ENCODE measurements around the gene CDC73. TPM values are rescaled to one million over a fixed set of nuclear protein-coding genes. Genes with fewer than 3 reads are reported as not detected.

Gene CDC73
- total and polyA plus RNA-seq, 10 of the 15 experiments (the other 5 are each of a cell fraction or from before 2014, with no cell fraction given): 10.6 to 43.4 (median 21.7) TPM

DNA sequence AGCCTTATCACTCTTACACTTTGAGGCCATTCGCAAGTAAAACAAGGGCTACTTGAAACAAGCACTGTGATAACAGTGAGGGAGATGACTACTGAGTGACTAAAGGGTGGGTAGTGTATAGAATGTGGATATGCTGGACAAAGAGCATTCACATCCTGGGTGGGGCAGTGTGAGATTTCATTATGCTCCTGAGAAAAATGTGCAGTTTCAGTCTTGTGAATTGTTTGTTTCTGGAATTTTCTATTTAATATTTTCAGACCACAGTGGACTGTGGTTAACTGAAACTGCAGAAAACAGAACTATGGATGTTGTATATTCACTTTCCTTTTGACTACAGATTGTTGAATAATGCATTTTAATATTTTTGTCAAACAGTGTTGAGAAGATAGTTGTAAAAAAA lies 89.7 kb downstream of the CDC73 start (continued):
- TF ChIP-seq USF1 (IDR thresholded peaks at IDR 0.05; ENCODE audit: borderline replicate concordance, extremely low read length, insufficient read depth, low read depth, low read length) (no peak), RAD21 (IDR thresholded peaks at IDR 0.05; ENCODE audit: insufficient read depth, low read depth, low read length) (no peak), EZH2 (IDR thresholded peaks at IDR 0.05; ENCODE audit: borderline replicate concordance, control insufficient read depth, low read depth, low read length) (no peak), RBBP5 (conservative IDR thresholded peaks at IDR 0.05) (no peak), CHD2 (IDR thresholded peaks at IDR 0.05; ENCODE audit: borderline replicate concordance, low read depth, low read length) (no peak), IKZF2 (IDR thresholded peaks at IDR 0.05) (peak; percentile 52 to 57; a peak in 2 of 4 replicates), HDAC6 (IDR thresholded peaks at IDR 0.05; ENCODE audit: unreplicated experiment) (no peak), FOXK2 (IDR thresholded peaks at IDR 0.05) (no peak), RELA (IDR thresholded peaks at IDR 0.05; ENCODE audit: borderline replicate concordance, partially characterized antibody) (no peak), ZNF24 (IDR thresholded peaks at IDR 0.05) (no peak), MTA2 (IDR thresholded peaks at IDR 0.05; ENCODE audit: low read depth) (no peak), NFYA (IDR thresholded peaks at IDR 0.05; ENCODE audit: borderline replicate concordance, low read depth, low read length) (no peak), MEF2A (IDR thresholded peaks at IDR 0.05; ENCODE audit: insufficient read depth, low read depth, low read length) (no peak), NRF1 (conservative IDR thresholded peaks at IDR 0.05; ENCODE audit: low read depth, low read length) (no peak), HDGF (IDR thresholded peaks at IDR 0.05) (no peak), RCOR1 (conservative IDR thresholded peaks at IDR 0.05; ENCODE audit: low read depth, low read length) (no peak), GABPA (IDR thresholded peaks at IDR 0.05; ENCODE audit: low read depth) (no peak), POLR2A (IDR thresholded peaks at IDR 0.05; ENCODE audit: low read depth, low read length) (no peak), EED (IDR thresholded peaks at IDR 0.05; ENCODE audit: low read depth) (peak; percentile 38; the same call in 1 of the 2 replicates), SMAD5 (IDR thresholded peaks at IDR 0.05; ENCODE audit: low read depth) (no peak), POLR2AphosphoS2 (IDR thresholded peaks at IDR 0.05; ENCODE audit: low read depth, low read length) (no peak), NFYB (IDR thresholded peaks at IDR 0.05; ENCODE audit: insufficient read depth, low read depth, low read length) (no peak)
- TF ChIP-seq, protein P1, sequence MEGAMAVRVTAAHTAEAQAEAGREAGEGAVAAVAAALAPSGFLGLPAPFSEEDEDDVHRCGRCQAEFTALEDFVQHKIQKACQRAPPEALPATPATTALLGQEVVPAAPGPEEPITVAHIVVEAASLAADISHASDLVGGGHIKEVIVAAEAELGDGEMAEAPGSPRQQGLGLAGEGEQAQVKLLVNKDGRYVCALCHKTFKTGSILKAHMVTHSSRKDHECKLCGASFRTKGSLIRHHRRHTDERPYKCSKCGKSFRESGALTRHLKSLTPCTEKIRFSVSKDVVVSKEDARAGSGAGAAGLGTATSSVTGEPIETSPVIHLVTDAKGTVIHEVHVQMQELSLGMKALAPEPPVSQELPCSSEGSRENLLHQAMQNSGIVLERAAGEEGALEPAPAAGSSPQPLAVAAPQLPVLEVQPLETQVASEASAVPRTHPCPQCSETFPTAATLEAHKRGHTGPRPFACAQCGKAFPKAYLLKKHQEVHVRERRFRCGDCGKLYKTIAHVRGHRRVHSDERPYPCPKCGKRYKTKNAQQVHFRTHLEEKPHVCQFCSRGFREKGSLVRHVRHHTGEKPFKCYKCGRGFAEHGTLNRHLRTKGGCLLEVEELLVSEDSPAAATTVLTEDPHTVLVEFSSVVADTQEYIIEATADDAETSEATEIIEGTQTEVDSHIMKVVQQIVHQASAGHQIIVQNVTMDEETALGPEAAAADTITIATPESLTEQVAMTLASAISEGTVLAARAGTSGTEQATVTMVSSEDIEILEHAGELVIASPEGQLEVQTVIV (IDR thresholded peaks at IDR 0.05; ENCODE audit: borderline replicate concordance, partially characterized antibody): no peak
- TF ChIP-seq, protein P2, sequence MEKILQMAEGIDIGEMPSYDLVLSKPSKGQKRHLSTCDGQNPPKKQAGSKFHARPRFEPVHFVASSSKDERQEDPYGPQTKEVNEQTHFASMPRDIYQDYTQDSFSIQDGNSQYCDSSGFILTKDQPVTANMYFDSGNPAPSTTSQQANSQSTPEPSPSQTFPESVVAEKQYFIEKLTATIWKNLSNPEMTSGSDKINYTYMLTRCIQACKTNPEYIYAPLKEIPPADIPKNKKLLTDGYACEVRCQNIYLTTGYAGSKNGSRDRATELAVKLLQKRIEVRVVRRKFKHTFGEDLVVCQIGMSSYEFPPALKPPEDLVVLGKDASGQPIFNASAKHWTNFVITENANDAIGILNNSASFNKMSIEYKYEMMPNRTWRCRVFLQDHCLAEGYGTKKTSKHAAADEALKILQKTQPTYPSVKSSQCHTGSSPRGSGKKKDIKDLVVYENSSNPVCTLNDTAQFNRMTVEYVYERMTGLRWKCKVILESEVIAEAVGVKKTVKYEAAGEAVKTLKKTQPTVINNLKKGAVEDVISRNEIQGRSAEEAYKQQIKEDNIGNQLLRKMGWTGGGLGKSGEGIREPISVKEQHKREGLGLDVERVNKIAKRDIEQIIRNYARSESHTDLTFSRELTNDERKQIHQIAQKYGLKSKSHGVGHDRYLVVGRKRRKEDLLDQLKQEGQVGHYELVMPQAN (conservative IDR thresholded peaks at IDR 0.05): no peak
- TF ChIP-seq, protein P3, sequence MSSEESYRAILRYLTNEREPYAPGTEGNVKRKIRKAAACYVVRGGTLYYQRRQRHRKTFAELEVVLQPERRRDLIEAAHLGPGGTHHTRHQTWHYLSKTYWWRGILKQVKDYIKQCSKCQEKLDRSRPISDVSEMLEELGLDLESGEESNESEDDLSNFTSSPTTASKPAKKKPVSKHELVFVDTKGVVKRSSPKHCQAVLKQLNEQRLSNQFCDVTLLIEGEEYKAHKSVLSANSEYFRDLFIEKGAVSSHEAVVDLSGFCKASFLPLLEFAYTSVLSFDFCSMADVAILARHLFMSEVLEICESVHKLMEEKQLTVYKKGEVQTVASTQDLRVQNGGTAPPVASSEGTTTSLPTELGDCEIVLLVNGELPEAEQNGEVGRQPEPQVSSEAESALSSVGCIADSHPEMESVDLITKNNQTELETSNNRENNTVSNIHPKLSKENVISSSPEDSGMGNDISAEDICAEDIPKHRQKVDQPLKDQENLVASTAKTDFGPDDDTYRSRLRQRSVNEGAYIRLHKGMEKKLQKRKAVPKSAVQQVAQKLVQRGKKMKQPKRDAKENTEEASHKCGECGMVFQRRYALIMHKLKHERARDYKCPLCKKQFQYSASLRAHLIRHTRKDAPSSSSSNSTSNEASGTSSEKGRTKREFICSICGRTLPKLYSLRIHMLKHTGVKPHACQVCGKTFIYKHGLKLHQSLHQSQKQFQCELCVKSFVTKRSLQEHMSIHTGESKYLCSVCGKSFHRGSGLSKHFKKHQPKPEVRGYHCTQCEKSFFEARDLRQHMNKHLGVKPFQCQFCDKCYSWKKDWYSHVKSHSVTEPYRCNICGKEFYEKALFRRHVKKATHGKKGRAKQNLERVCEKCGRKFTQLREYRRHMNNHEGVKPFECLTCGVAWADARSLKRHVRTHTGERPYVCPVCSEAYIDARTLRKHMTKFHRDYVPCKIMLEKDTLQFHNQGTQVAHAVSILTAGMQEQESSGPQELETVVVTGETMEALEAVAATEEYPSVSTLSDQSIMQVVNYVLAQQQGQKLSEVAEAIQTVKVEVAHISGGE (CRISPR knock-in tag; IDR thresholded peaks at IDR 0.05): no peak
